ENCODE results near the gene CPNE8. TPM values are rescaled to one million over a fixed set of nuclear protein-coding genes. Genes with fewer than 3 reads are reported as not detected.

Gene CPNE8
- total RNA-seq, 1 experiment from 2014 or later = 23.6 TPM

DNA sequence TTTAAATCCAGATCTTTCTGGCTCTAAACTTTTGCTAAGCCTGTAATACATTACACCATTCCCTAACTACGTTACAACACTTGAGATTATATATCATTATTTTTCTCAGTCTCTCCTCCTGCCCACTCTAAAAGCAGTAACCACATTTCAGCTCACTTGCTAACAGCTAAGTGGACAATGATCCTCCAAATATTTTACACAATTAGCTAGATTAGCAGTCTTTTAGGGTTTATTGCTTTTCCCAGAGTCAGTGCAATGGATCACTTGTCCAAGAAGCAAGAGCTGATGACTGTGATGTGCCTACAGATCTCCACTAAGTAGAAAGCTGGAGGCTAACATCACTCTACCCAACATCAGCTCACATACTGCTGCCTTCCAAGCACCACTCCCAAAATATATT is 17.6 kb downstream of the CPNE8 start:
- TF ChIP-seq, protein P1, sequence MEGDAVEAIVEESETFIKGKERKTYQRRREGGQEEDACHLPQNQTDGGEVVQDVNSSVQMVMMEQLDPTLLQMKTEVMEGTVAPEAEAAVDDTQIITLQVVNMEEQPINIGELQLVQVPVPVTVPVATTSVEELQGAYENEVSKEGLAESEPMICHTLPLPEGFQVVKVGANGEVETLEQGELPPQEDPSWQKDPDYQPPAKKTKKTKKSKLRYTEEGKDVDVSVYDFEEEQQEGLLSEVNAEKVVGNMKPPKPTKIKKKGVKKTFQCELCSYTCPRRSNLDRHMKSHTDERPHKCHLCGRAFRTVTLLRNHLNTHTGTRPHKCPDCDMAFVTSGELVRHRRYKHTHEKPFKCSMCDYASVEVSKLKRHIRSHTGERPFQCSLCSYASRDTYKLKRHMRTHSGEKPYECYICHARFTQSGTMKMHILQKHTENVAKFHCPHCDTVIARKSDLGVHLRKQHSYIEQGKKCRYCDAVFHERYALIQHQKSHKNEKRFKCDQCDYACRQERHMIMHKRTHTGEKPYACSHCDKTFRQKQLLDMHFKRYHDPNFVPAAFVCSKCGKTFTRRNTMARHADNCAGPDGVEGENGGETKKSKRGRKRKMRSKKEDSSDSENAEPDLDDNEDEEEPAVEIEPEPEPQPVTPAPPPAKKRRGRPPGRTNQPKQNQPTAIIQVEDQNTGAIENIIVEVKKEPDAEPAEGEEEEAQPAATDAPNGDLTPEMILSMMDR (IDR thresholded peaks at IDR 0.05) = no peak
- no peak for TF ChIP-seq TCF7L2 (IDR thresholded peaks at IDR 0.05; ENCODE audit: low read depth, low read length)
- no peak for TF ChIP-seq SIN3A (IDR thresholded peaks at IDR 0.05; ENCODE audit: borderline replicate concordance, insufficient read depth, low read depth, low read length)
- TF ChIP-seq POLR2AphosphoS5 (IDR thresholded peaks at IDR 0.05; ENCODE audit: low read depth, low read length) = no peak
- TF ChIP-seq, protein P2, sequence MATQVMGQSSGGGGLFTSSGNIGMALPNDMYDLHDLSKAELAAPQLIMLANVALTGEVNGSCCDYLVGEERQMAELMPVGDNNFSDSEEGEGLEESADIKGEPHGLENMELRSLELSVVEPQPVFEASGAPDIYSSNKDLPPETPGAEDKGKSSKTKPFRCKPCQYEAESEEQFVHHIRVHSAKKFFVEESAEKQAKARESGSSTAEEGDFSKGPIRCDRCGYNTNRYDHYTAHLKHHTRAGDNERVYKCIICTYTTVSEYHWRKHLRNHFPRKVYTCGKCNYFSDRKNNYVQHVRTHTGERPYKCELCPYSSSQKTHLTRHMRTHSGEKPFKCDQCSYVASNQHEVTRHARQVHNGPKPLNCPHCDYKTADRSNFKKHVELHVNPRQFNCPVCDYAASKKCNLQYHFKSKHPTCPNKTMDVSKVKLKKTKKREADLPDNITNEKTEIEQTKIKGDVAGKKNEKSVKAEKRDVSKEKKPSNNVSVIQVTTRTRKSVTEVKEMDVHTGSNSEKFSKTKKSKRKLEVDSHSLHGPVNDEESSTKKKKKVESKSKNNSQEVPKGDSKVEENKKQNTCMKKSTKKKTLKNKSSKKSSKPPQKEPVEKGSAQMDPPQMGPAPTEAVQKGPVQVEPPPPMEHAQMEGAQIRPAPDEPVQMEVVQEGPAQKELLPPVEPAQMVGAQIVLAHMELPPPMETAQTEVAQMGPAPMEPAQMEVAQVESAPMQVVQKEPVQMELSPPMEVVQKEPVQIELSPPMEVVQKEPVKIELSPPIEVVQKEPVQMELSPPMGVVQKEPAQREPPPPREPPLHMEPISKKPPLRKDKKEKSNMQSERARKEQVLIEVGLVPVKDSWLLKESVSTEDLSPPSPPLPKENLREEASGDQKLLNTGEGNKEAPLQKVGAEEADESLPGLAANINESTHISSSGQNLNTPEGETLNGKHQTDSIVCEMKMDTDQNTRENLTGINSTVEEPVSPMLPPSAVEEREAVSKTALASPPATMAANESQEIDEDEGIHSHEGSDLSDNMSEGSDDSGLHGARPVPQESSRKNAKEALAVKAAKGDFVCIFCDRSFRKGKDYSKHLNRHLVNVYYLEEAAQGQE (IDR thresholded peaks at IDR 0.05; ENCODE audit: insufficient read depth in 1 of 2, low read depth in 2 of 2, low read length in 1 of 2) = no peak
- no TSS peak for BruUV-seq (replicated peaks)
- Histone ChIP-seq H3K36me3 (ENCODE audit: control insufficient read depth, insufficient read depth, low read length) (no peaks in the 10 kb centered on the region), H3K9me3 (ENCODE audit: control insufficient read depth, insufficient read depth, low read depth, low read length) (no peaks in the 10 kb centered on the region), H3K27me3 (ENCODE audit: control insufficient read depth, insufficient read depth, low read length) (no peaks in the 10 kb centered on the region), H3K4me3 (ENCODE audit: low read depth in 2 of 2, low read length in 2 of 2) (no peak overlapping the region), H3K27ac (ENCODE audit: low read length) (no peak overlapping the region), H3K4me1 (ENCODE audit: control insufficient read depth, insufficient read depth, low read length) (no peaks in the 10 kb centered on the region)
- ChIA-PET POLR2A (interaction anchor here (0.5 kb wide), 1 partner anchor 136 kb away, joined by 3 read pairs; no protein-coding TSS in a partner anchor), CTCF (no interaction called here)
- intact Hi-C loops (cut with micrococcal nuclease; ENCODE audit: unreplicated experiment) = no loop called here
- no peak for DNase-seq (ENCODE audit: low read depth, low spot score)
- in situ Hi-C loops (cut with HindIII; ENCODE audit: low pct_unique_long_range_greater_than_20kb, low sequenced_read_pairs) = no loop called here
- ATAC-seq = no peak

DNA sequence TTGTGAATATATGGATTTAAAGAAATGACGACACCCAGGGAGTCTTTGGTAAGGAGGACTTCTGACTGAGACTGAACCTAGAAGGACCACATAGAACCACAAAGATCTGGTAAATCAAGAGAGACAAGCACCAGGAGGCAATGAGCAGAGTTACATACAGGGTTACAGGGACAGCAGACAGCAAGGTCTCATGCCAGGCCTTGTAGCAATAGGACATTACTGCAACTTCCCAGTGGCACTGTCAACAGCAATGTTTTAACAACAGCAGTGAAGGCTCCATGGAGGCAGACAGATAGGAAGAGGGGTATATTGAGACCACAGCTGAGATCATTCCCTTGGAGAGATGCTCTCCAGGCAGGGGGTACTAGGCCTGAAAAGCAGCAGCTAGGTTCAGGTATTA is 18.5 kb downstream of the CPNE8 start:
- Histone ChIP-seq H3K4me1 (ENCODE audit: control insufficient read depth, insufficient read depth, low read length) (no peaks in the 10 kb centered on the region), H3K27ac (ENCODE audit: low read length) (no peak overlapping the region), H3K9me3 (ENCODE audit: control insufficient read depth, insufficient read depth, low read depth, low read length) (no peaks in the 10 kb centered on the region), H3K27me3 (ENCODE audit: control insufficient read depth, insufficient read depth, low read length) (no peaks in the 10 kb centered on the region), H3K36me3 (ENCODE audit: control insufficient read depth, insufficient read depth, low read length) (no peaks in the 10 kb centered on the region), H3K4me3 (ENCODE audit: low read depth in 2 of 2, low read length in 2 of 2) (no peak overlapping the region)
- TF ChIP-seq TCF7L2 (IDR thresholded peaks at IDR 0.05; ENCODE audit: low read depth, low read length) = no peak
- no peak for TF ChIP-seq SIN3A (IDR thresholded peaks at IDR 0.05; ENCODE audit: borderline replicate concordance, insufficient read depth, low read depth, low read length)
- TF ChIP-seq, protein P2 (IDR thresholded peaks at IDR 0.05; ENCODE audit: insufficient read depth in 1 of 2, low read depth in 2 of 2, low read length in 1 of 2) = no peak
- TF ChIP-seq, protein P1 (IDR thresholded peaks at IDR 0.05) = no peak
- no peak for TF ChIP-seq POLR2AphosphoS5 (IDR thresholded peaks at IDR 0.05; ENCODE audit: low read depth, low read length)
- no peak for DNase-seq (ENCODE audit: low read depth, low spot score)
- CTCF ChIA-PET = no interaction called here
- no TSS peak for BruUV-seq (replicated peaks)
- no peak for ATAC-seq
- intact Hi-C loops (cut with micrococcal nuclease; ENCODE audit: unreplicated experiment) (no loop called here), in situ Hi-C loops (cut with HindIII; ENCODE audit: low pct_unique_long_range_greater_than_20kb, low sequenced_read_pairs) (no loop called here)
- POLR2A ChIA-PET = no interaction called here

Data from Panc1 (cell line).